DND-41 (cell line): Measurements from ENCODE around the gene RNASE13.

Experiments used
- CTCF ChIP-seq: IDR thresholded peaks from 2 replicates; pipeline ENCODE4 v1.5.1; 2012; ENCODE audit warnings: borderline replicate concordance, low read length, moderate library complexity, mild to moderate bottlenecking; ENCODE audit not compliant: poor library complexity, severe bottlenecking; ENCODE audit errors: extremely low read depth
- EZH2 ChIP-seq: IDR thresholded peaks from 3 replicates; pipeline ENCODE4 v1.6.1; 2012; ENCODE audit warnings: borderline replicate concordance, low read depth, mild to moderate bottlenecking, moderate library complexity, low read length, inconsistent platforms; ENCODE audit not compliant: severe bottlenecking

- TF ChIP-seq CTCF (no peak), EZH2 (no peak)
Observed at GRCh38 chr14:21054768-21055145, 20.1 kb upstream of the RNASE13 start.
